Smooth muscle cell (in vitro differentiated cells): ENCODE measurements around the gene BANP. TPM values are rescaled to one million over a fixed set of nuclear protein-coding genes. Genes with fewer than 3 reads are reported as not detected.
"Not testable (repeated sequence)": the region's sequence is repeated elsewhere in the genome, so short reads cannot be mapped to it uniquely, and the experiment has no call there.

Experiments used
- DNase-seq: peaks from one replicate; lab custom pipeline; 2025; ENCODE audit not compliant: unreplicated experiment; lab: John Stamatoyannopoulos, UW
- H2AFZ ChIP-seq: fragments of 200-600 bp; sonication (generic); 2 replicates; pipeline ENCODE4 v1.6.0; 2016; ENCODE audit warnings: antibody characterized with exemption, low read depth, mild to moderate bottlenecking
- H3F3A ChIP-seq: fragments of 200-600 bp; sonication (generic); 2 replicates; pipeline ENCODE4 v1.6.0; 2017; ENCODE audit warnings: antibody characterized with exemption, low read depth
- H3K27ac ChIP-seq: fragments of 200-600 bp; sonication (generic); 2 replicates; pipeline ENCODE4 v1.5.1; 2016; ENCODE audit warnings: low read depth, mild to moderate bottlenecking
- H3K27me3 ChIP-seq: fragments of 200-600 bp; sonication (generic); 2 replicates; pipeline ENCODE4 v1.6.1; 2016; ENCODE audit warnings: low read depth, mild to moderate bottlenecking
- H3K36me3 ChIP-seq: fragments of 200-600 bp; sonication (generic); 2 replicates; pipeline ENCODE4 v1.5.1; 2016; ENCODE audit warnings: low read depth
- H3K4me1 ChIP-seq: fragments of 200-600 bp; sonication (generic); 2 replicates; pipeline ENCODE4 v1.5.1; 2016; ENCODE audit warnings: low read depth
- H3K4me2 ChIP-seq: fragments of 200-600 bp; sonication (generic); 2 replicates; pipeline ENCODE4 v1.6.0; 2016; ENCODE audit warnings: mild to moderate bottlenecking
- H3K4me3 ChIP-seq: fragments of 200-600 bp; sonication (generic); 2 replicates; pipeline ENCODE4 v1.5.1; 2016; ENCODE audit warnings: mild to moderate bottlenecking
- H3K79me2 ChIP-seq: fragments of 200-600 bp; sonication (generic); 2 replicates; pipeline ENCODE4 v1.6.0; 2016; ENCODE audit warnings: low read depth, mild to moderate bottlenecking
- H3K9ac ChIP-seq: fragments of 200-600 bp; sonication (generic); 2 replicates; pipeline ENCODE4 v1.6.0; 2016; ENCODE audit warnings: low read depth
- H3K9me3 ChIP-seq: fragments of 200-600 bp; sonication (generic); replicated peaks from 2 replicates; pipeline ENCODE4 v1.5.1; 2016; ENCODE audit warnings: low read depth
- H4K20me1 ChIP-seq: fragments of 200-600 bp; sonication (generic); 2 replicates; pipeline ENCODE4 v1.6.0; 2016; ENCODE audit warnings: low read depth
- CTCF ChIP-seq: fragments of 200-600 bp; sonication (generic); IDR thresholded peaks from 2 replicates; pipeline ENCODE4 v1.5.1; 2017; ENCODE audit warnings: borderline replicate concordance, mild to moderate bottlenecking, antibody characterized with exemption; ENCODE audit not compliant: insufficient read depth, poor library complexity, severe bottlenecking
- WGBS: methylation state at CpG from one replicate; pipeline ENCODE4 v1.1.7; 2016; ENCODE audit warnings: low lambda C conversion rate; 5-methylcytosine and 5-hydroxymethylcytosine counted together
- polyA plus RNA-seq: library from polyadenylated mRNA; unstranded; fragments of >200 nt; fragmentation: Nextera tagmentation; extraction: Ambion mirVana; gene quantifications from 2 replicates; pipeline ENCODE4 v1.2.1, GENCODE V29; 2016
- total RNA-seq: library from RNA; depleted of rRNA; stranded (reverse); fragments of >200 nt; gene quantifications from 2 replicates; pipeline ENCODE4 v1.2.3, GENCODE V29; 2014

The BANP gene
- total RNA-seq (19.5 and 19.9 TPM in 2 replicates), polyA plus RNA-seq (11.5 and 19.5 TPM in 2 replicates)

DNA sequence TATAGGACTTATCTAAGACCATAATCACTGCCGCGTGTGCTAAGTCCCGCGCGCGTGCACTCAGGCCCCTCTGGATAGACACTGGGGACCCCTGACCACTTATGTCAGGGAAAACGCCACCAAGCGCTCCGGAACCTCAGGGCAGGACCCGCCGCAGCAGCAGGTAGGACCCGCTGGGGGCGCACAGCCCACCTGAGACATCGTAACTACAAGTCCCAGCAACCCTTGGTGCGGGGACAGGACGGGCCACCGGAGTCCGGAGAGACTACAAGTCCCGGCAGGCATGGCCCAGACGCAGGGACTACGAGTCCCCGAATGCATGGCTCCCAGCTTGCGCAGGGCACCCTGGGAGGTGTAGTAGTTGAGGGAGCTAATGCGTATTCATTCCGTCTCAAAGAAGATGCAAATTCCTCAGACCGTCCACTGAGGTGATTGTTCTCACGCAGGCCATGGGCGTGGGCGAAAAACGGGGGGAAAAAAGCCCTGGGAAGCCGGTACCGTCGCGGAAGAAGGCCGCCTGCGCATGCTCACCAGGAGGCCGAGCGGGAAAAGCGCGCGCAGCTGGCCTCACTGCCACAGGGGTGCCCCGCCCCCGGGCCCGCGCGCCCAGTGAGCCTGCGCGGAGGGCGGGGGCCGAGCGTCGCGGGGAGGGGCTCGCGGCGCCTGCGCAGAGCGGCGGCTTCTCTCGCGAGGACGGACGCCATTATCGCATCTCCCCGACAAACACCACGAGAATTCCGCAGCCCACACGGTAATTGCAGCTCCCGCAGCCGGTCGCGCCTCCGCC is at the start of gene BANP:
Gene BANP (plus strand): TSS at position 670 of the 787 bp plus-strand sequence. CDS start 23,682 bp downstream, outside the sequence.
- peak within 1 kb of the TSS; percentile 85 for H2AFZ ChIP-seq
- H3K27ac ChIP-seq: peak within 1 kb of the TSS; percentile 97
- H3K4me3 ChIP-seq: peak within 1 kb of the TSS; percentile 87
- peaks cover 5% of the 10 kb centered on the region for H3K4me1 ChIP-seq
- H3K27me3 ChIP-seq: no peaks in the 10 kb centered on the region
- peak; percentile 96 for DNase-seq
- peaks cover 31% of the 10 kb centered on the region for H3K79me2 ChIP-seq
- no peak for TF ChIP-seq CTCF
- 1% methylated on average over 42 of the region's 73 CpGs for WGBS
- H3K36me3 ChIP-seq: no peaks in the 10 kb centered on the region
- peak within 1 kb of the TSS; percentile 98 for H3K4me2 ChIP-seq
- no peaks in the 10 kb centered on the region for H3K9me3 ChIP-seq
- peak within 1 kb of the TSS; percentile 100 for H3K9ac ChIP-seq
- H4K20me1 ChIP-seq: no peaks in the 10 kb centered on the region
- H3F3A ChIP-seq: peaks cover 6% of the 10 kb centered on the region

DNA sequence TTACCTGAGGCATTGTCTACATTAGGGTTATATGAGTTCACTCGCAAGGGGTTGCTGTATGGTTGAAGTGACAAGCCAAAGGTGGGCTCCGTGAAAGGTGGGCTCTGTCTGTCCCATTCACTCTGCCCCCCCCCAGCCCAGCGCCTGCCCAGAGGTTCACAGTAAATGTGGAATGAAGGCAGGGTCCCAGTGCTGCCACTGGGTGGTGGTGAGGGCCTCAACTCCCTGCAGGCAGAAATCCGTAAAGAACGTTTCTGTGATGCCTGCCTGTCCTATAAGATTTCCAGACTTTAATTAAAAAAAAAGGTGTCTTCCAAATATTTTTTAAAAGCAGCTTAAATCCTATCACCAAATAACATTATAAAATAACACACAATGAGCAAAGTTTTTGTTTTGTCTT is 46.3 kb upstream of the BANP start:
- DNase-seq, H3K36me3 ChIP-seq, H3F3A ChIP-seq, H3K79me2 ChIP-seq, H3K9ac ChIP-seq, H3K9me3 ChIP-seq, H4K20me1 ChIP-seq, H3K27ac ChIP-seq, H3K4me2 ChIP-seq, H2AFZ ChIP-seq, H3K4me3 ChIP-seq, H3K27me3 ChIP-seq, H3K4me1 ChIP-seq: not testable (repeated sequence)
- 75% methylated on average over 5 of the region's 5 CpGs for WGBS

DNA sequence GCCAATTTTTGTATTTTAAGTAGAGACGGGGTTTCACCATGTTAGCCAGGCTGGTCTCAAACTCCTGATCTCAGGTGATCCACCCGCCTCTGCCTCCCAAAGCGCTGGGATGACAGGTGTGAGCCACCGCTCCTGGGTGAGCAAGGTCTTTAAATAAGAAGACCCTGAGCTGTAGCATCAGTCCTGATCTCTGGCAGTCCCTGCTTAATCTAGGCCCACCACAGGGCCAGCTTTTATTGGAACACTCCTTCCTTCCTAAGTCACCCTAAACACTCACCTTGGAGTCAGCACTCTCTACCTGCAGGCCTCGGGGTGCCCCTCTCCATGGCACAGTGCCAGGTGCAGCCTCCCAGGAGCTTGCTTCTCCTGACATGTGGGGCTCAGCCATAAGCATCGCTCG is 45.7 kb upstream of the BANP start:
- not testable (repeated sequence) for H3K27me3 ChIP-seq, H3K9ac ChIP-seq, H3K9me3 ChIP-seq, H3K79me2 ChIP-seq, DNase-seq, H3K4me2 ChIP-seq, H3K4me3 ChIP-seq, H3K36me3 ChIP-seq, H2AFZ ChIP-seq, H4K20me1 ChIP-seq, H3K4me1 ChIP-seq, H3K27ac ChIP-seq, H3F3A ChIP-seq
- WGBS: 93% methylated on average over 7 of the region's 7 CpGs

DNA sequence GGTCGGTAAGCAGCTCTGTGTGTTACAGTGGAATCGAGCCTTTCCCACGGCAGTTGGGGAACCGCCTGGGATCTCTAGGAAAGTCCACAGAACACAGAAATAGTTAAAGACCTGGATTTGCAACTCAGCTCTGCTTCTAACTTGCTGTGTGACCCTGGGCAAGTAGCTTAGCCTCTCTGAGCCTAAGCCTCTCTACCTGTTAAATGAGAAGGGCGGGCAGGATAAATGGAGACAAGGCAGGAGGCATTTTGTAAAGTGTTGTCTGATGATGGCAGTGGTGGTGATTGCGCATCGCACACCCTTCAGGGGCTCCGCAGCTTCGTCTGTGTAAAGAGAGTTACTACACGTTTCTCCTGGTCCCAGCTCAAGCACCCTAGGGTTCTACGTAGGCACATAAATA is 43.1 kb upstream of the BANP start:
- H3K27me3 ChIP-seq, H3K9me3 ChIP-seq, H3K4me2 ChIP-seq, H2AFZ ChIP-seq, H3F3A ChIP-seq, H3K9ac ChIP-seq, H3K36me3 ChIP-seq, H3K79me2 ChIP-seq, H3K4me1 ChIP-seq, H4K20me1 ChIP-seq, DNase-seq, H3K4me3 ChIP-seq, H3K27ac ChIP-seq: not testable (repeated sequence)
- 94% methylated on average over 11 of the region's 11 CpGs for WGBS

- not testable (repeated sequence) for H3K36me3 ChIP-seq, H4K20me1 ChIP-seq, H3K79me2 ChIP-seq, H3K27me3 ChIP-seq, H3F3A ChIP-seq, H3K4me2 ChIP-seq, H3K4me3 ChIP-seq, H3K4me1 ChIP-seq, H3K27ac ChIP-seq, H2AFZ ChIP-seq, H3K9me3 ChIP-seq, H3K9ac ChIP-seq
- WGBS: 43% methylated on average over 36 of the region's 36 CpGs
- DNase-seq: peak; percentile 35
- peak; percentile 89 for TF ChIP-seq CTCF
Measured at GRCh38 chr16:87909203-87909935, 41.9 kb upstream of the BANP start.

DNA sequence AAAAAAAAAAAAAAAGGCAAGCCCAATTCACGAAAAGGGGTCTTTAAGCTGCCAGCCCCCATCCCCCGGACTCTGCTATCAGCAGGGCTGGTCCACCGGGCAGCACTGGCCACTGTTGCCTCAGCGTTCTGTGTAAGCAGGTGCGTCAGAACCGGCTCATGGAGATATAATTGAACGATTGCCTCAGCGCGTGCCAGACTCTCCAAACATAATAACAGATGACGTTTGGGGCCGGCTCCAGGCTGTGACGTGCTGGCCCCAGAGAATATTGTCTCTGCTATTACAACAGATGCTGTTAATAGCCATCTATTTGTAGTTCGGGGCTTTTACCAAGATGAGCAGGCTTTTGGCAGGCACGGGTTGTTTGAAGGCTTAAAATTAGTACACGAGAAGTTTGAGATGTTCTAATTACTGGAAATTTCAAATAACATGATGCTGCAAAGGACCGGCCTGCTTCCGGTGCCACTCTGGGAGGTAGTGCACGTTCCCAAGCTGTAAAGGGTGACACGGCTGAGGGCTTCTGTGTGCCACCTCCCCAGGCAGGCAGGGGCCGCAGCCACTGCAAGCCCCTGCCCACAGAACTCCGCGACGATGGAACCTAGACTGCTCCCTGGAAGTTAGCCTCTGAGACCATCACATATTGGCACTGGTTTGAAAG is 40.0 kb upstream of the BANP start:
- H3K79me2 ChIP-seq, H3K4me2 ChIP-seq, H3K4me3 ChIP-seq, H3K27me3 ChIP-seq, DNase-seq, H2AFZ ChIP-seq, H3K36me3 ChIP-seq, H3K4me1 ChIP-seq, H4K20me1 ChIP-seq, H3F3A ChIP-seq, H3K9ac ChIP-seq, H3K27ac ChIP-seq, H3K9me3 ChIP-seq: not testable (repeated sequence)
- 90% methylated on average over 23 of the region's 23 CpGs for WGBS
